Forelimb muscle (tissue), 1 donor: ENCODE data around the gene RRAS. TPM values are rescaled to one million over a fixed set of nuclear protein-coding genes. Genes with fewer than 3 reads are reported as not detected.
"Not testable (repeated sequence)": the region's sequence is repeated elsewhere in the genome, so short reads cannot be mapped to it uniquely, and the experiment has no call there.

Experiments
- DNase-seq: peaks from one replicate; pipeline ENCODE4 v3.0.0-alpha.2; 2013; ENCODE audit warnings: low read depth
- polyA plus RNA-seq: library from polyadenylated mRNA; unstranded; fragments of 120-200 nt; gene quantifications from one replicate; pipeline ENCODE4 v1.2.1, GENCODE V29; 2013; ENCODE audit not compliant: insufficient read length

The RRAS gene
- polyA plus RNA-seq, 1 donor, result 28.3 TPM

GRCh38 chr19:49655570-49656455, 15.9 kb upstream of the RRAS start:
- DNase-seq, result no peak

GRCh38 chr19:49654581-49654980, 14.6 kb upstream of the RRAS start:
- DNase-seq, result no peak

GRCh38 chr19:49653466-49653806, 13.5 kb upstream of the RRAS start:
- no peak for DNase-seq

- DNase-seq, result no peak
These were observed 12.9 kb upstream of the RRAS start for GRCh38 chr19:49652551-49653465.

DNA sequence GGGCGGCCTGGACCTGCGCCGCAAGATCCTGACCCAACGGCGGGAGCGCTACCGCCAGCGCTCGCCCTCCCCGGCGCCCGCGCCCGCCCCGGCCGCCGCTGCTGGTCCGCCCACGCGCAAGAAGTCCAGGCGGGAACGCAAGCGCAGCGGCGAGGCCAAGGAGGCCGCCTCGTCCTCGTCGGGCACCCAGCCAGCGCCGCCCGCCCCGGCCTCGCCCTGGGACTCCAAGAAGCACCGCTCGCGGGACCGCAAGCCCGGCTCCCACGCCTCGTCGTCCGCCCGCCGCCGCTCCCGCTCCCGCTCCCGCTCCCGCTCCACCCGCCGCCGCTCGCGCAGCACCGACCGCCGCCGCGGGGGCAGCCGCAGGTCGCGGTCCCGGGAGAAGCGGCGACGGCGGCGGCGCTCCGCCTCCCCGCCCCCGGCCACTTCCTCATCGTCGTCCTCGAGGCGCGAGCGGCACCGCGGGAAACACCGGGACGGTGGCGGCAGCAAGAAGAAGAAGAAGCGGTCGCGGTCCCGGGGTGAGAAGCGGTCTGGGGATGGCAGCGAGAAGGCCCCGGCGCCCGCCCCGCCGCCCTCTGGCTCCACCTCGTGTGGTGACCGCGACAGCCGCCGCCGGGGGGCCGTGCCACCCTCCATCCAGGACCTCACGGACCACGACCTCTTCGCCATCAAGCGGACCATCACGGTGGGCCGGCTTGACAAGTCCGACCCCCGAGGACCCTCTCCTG, 12.0 kb upstream of the RRAS start:
- no peak for DNase-seq

- no peak for DNase-seq
These were observed 11.3 kb upstream of the RRAS start for GRCh38 chr19:49651029-49651819.

DNA sequence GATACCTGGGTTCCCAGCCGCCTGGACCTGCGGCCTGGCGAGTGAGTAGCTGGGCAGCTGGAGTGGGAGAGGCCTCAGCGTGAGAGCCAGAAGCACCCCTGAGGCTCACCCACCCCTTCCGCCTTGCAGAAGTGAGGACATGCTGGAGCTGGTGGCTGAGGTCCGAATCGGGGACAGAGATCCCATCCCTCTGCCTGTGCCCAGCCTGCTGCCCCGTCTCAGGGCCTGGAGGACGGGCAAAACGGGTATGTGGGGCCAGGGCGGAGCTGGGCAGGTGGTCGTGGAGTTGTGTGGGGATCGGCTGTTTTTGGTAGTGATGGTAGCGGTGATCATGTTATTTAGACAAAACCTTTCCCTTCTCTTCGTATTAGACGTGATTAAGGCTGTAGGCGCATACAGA, 6.6 kb upstream of the RRAS start:
- DNase-seq, result no peak

DNA sequence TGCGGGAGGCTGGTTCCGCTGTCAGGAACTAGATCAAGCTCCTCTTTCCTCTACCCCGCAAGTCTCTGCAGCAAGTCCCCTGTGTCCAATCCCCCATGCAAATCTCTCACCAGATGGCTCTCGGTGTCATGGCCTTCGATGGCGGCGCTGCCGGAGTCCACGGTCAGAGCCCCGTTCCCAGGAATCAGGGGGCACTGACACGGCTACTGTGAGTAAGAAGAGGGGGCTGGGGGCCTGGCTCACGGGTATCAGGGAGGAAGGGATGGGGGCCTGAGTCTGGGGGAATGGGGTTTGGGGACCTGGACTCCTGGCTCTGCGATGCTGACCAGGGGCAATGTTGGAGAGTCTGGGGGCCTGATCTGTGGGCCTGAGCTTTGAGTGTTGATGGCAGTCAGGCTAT, 6.1 kb upstream of the RRAS start:
- DNase-seq, result no peak

GRCh38 chr19:49645592-49645991, 5.6 kb upstream of the RRAS start:
- no peak for DNase-seq

- no peak for DNase-seq
These were observed 3.5 kb upstream of the RRAS start for GRCh38 chr19:49643466-49643865.

DNA sequence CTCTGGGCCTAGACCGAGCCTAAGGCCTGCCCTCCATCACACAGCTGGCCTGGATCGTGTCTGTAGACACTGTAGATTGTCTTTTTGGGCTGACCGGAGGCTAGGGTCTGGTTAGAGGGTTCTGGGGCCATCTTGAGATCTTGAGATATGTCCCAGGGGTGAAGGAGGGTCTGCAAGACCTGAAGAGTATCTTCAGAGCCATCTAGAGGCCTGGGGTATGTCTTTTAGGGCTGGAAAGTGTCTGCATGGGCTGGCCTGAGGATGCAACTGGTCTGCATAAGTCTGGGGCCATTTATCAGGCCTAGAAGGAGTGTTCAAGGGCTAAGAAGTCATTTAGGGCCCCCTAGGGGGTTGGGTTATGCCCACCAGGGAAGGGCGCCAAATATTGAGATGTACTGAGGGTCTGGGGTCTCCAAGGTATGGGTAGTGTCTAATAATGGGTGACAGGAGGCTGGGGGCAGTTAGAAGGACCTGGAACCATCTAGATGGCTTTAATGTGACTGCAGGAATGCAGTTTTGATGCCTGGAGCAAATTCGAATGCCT, 2.6 kb upstream of the RRAS start:
- no peak for DNase-seq

DNA sequence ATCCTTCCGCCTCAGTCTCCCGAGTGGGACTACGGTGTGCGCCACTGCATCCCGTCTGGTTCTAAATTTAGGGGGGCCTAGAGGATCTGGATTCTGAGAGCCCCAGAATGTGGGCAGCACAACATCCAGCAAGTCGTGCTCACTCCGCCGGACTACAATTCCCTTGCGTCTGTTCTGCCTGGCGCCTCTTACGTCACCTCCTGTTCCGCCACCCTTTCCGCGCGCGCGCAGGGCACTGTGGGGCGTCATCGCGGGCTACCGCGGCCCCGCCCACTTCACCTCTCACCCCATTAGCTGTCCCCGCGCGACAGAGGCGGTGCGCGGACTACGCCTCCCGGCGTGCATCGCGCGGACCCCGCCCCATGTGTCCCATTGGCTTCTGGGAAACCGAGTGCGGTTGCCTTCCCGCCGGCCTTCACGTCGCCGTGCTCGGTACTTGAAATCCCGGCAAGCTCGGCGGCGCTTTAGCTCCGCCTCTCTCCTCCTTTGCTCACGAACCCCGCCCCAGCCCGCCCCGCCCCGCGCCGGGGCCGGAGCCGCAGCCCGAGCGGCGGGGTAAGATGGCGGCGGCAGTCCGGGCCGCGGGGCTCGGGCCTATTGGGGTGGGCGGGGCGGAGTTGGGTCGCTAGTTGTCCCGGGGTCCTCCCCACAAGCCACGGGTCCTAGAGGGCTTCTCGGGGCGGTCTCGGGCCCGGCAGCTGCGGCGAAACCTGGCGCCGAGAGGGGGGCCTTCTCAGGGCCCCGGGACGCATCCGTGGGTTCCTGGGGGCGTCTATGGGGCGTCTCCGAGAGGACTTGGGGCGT, 1.9 kb upstream of the RRAS start, which contains the start of gene SCAF1:
SCAF1 (plus strand) TSS at position 522 of the 804 bp plus-strand sequence. CDS start 2,818 bp downstream, outside the sequence.
- DNase-seq, result peak; percentile 97

DNA sequence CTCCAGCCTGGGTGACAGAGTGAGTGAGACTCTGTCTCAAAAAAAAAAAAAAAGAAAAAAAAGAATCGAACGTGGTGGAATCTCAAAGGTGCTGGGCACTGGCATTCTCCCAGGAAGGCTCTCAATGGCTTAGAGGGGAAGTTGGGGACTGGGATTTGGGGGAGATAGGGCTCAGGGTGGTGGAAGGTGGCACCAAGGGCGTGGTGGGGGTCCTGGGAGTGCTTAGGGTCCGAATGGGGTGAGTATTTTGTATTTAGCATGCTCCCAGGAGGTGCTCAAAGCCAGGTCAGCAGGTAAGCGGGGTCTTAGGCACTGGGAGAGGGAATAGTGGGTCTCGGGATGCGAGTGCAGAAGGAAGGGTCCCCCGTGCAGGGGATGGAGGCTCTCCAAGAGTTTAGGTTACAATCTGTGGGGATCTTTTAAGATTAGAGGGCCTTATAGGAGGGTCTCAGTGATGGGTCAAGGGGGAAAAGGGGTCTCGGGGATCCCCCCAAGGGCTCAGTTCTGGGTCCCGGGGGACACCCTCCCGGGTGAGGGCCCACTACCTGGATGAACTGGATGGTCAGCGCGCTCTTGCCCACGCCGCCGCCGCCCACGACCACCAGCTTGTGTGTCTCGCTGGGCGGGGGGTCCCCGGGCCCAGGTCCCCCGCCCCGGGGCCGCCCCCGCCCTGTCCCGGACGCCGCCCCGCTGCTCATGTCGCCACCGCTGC, 386 bp downstream of the RRAS start:
- DNase-seq, result no peak

- DNase-seq, result no peak
These were observed 1.9 kb downstream of the RRAS start for GRCh38 chr19:49637821-49638738.

DNA sequence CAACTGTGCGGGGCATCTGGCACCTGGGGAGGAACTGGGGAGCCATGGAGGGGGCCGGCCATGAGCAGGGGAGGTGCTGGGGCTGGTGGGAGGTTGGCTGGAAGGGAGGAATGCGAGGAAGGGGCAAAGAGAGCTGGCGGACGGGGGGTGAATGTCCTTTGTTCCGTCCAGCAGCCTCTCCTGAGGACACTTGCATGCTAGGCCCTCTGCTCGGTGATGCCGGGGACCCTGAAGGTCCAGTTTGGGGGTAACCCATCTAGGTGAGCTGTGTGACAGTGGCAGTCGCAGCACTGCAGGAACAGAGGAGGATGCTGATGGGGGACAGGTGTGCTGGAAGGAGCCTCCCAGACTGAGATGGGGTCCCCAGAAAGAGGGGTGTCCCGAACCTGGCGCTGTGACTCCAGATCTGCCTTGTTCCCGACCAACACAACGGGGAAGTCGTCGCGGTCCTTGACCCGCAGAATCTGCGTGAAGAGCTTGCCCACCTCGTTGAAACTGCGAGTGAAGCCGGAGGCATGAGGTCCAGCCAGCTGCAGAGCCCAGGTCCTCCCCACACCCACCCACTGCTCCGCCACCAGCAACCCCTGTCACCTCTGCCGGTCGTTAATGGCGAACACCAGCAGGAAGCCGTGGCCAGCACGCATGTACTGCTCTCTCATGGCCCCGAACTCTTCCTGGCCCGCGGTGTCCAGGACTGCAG, 3.6 kb downstream of the RRAS start:
- no peak for DNase-seq

- no peak for DNase-seq
These were observed 4.3 kb downstream of the RRAS start for GRCh38 chr19:49635530-49636232.

GRCh38 chr19:49633273-49633672, 6.7 kb downstream of the RRAS start:
- DNase-seq, result not testable (repeated sequence)
